Keratinocyte (primary cell): ENCODE measurements around the gene FXYD5. TPM values are rescaled to one million over a fixed set of nuclear protein-coding genes. Genes with fewer than 3 reads are reported as not detected.

Experiments used
- DNase-seq: peaks from one replicate; pipeline ENCODE4 v3.0.0-alpha.2; 2011; ENCODE audit warnings: low read depth, missing footprints, low spot score
- FAIRE-seq: peaks from 2 replicates; lab custom pipeline; 2011; peaks lifted over from hg19 to GRCh38; lab: Jason Lieb, UNC
- H2AFZ ChIP-seq: 2 replicates; pipeline ENCODE4 v1.6.0; 2012; ENCODE audit warnings: low read length, control low read depth, inconsistent platforms; ENCODE audit not compliant: control insufficient read depth
- H3K27ac ChIP-seq: 2 replicates; pipeline ENCODE4 v1.5.1; 2011; ENCODE audit warnings: low read length; ENCODE audit not compliant: control insufficient read depth, insufficient read depth
- H3K27me3 ChIP-seq: 3 replicates; pipeline ENCODE4 v1.6.0; 2011; ENCODE audit warnings: low read length; ENCODE audit not compliant: control insufficient read depth, insufficient read depth; ENCODE audit errors: extremely low read depth
- H3K36me3 ChIP-seq, 2 experiments: 2 replicates in 1 of 2; 3 replicates in 1 of 2; pipeline ENCODE4 v1.5.1; 2011; ENCODE audit warnings: low read length in 2 of 2, mild to moderate bottlenecking in 1 of 2; ENCODE audit not compliant: control insufficient read depth in 2 of 2, insufficient read depth in 2 of 2; ENCODE audit errors: extremely low read depth in 1 of 2
- H3K4me1 ChIP-seq: 3 replicates; pipeline ENCODE4 v1.5.1; 2011; ENCODE audit warnings: low read length; ENCODE audit not compliant: control insufficient read depth, insufficient read depth; ENCODE audit errors: extremely low read depth
- H3K4me2 ChIP-seq: 3 replicates; pipeline ENCODE4 v1.6.0; 2011; ENCODE audit warnings: low read depth, low read length; ENCODE audit not compliant: control insufficient read depth, insufficient read depth; ENCODE audit errors: extremely low read depth
- H3K4me3 ChIP-seq, 3 experiments: fragments of 200-600 bp in 1 of 3; sonication (generic) in 1 of 3; 2 replicates in 2 of 3; 3 replicates in 1 of 3; pipeline ENCODE4 v1.5.1; 2011 to 2016; ENCODE audit warnings: low read length in 3 of 3, mild to moderate bottlenecking in 3 of 3, control low read depth in 2 of 3, inconsistent platforms in 1 of 3, low read depth in 1 of 3, mixed read lengths in 1 of 3, mixed run types in 1 of 3, moderate library complexity in 1 of 3; ENCODE audit not compliant: control insufficient read depth in 2 of 3, insufficient read depth in 2 of 3; ENCODE audit errors: extremely low read depth in 1 of 3
- H3K79me2 ChIP-seq: 2 replicates; pipeline ENCODE4 v1.6.0; 2012; ENCODE audit warnings: low read length; ENCODE audit not compliant: control insufficient read depth, insufficient read depth
- H3K9ac ChIP-seq: 3 replicates; pipeline ENCODE4 v1.6.0; 2011; ENCODE audit warnings: low read length; ENCODE audit not compliant: control insufficient read depth, insufficient read depth; ENCODE audit errors: extremely low read depth
- H3K9me1 ChIP-seq: 3 replicates; pipeline ENCODE4 v1.6.0; 2011; ENCODE audit warnings: low read length; ENCODE audit not compliant: control insufficient read depth, insufficient read depth; ENCODE audit errors: extremely low read depth
- H3K9me3 ChIP-seq: 2 replicates; pipeline ENCODE4 v1.5.1; 2012; ENCODE audit warnings: low read depth, low read length; ENCODE audit not compliant: control insufficient read depth
- H4K20me1 ChIP-seq: 3 replicates; pipeline ENCODE4 v1.6.0; 2011; ENCODE audit warnings: low read length; ENCODE audit not compliant: control insufficient read depth, insufficient read depth; ENCODE audit errors: extremely low read depth
- EZH2 ChIP-seq: IDR thresholded peaks from one replicate; pipeline ENCODE4 v1.6.1; 2012; ENCODE audit warnings: inconsistent platforms, mild to moderate bottlenecking, low read length, moderate library complexity
- dilution Hi-C: fragments of 300-500 bp; cut with MboI; formaldehyde crosslinking; loops from one replicate; pipeline ENCODE4 v1.7.0; 2020; ENCODE audit warnings: low sequenced_read_pairs; ENCODE audit not compliant: extremely low pct_ligation_motif_present
- polyA plus RNA-seq, 5 experiments: library from polyadenylated mRNA; depleted of rRNA in 3 of 5; stranded (reverse) in 3 of 5; stranded (forward) in 1 of 5; unstranded in 1 of 5; fragments of >200 nt; gene quantifications; 1 replicate in 1 of 5; 2 replicates in 3 of 5; 3 replicates in 1 of 5; pipeline versions ENCODE4 v1.2.1 to v1.2.3, GENCODE V29; 2011 to 2012; ENCODE audit warnings: missing spikeins in 2 of 5, low read depth in 1 of 5, low replicate concordance in 1 of 5
- TF ChIP-seq, protein P1 (sequence below), 3 experiments: IDR thresholded peaks in 1 of 3; conservative IDR thresholded peaks in 1 of 3; optimal IDR thresholded peaks in 1 of 3; 2 replicates in 2 of 3; 3 replicates in 1 of 3; pipeline versions ENCODE3 to v1.5.1; 2011; ENCODE audit warnings: low read length in 3 of 3, mild to moderate bottlenecking in 3 of 3, moderate library complexity in 2 of 3, control low read depth in 1 of 3, inconsistent platforms in 1 of 3; ENCODE audit not compliant: insufficient read depth in 2 of 3; ENCODE audit errors: extremely low read depth in 1 of 3

FXYD5 gene
- polyA plus RNA-seq, 1 donor (not counting 4 experiments of a cell fraction or from before 2014, with no cell fraction given) = 122 TPM

DNA sequence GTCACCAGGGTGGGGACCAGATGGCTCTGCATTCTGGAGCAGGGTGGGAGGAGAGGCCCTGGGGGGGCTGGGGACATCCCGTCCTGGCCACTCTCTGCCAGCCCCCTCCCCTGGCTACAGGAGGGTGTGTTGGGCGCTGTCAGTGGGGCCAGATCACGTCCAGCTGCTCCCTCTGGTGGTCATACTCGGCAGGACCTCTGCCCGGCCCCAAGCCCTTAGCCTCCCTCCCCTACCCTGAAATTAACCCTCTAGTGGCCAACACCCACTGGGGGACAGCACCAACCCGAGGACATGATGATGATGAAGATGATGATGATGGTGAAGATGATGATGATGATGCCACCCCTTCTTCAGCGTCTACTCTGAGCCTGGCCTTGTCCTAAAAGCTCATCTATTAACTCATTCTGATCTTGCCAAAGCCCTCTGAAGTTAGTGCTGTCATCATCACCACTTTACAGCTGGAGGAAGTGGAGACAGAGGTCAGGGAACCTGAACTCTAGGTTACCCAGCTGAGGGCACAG, 19.1 kb upstream of the FXYD5 start:
- no peaks in the 10 kb centered on the region for H3K36me3 ChIP-seq
- no peak for DNase-seq
- dilution Hi-C loops = no loop called here
- H2AFZ ChIP-seq = no peak overlapping the region
- no peaks in the 10 kb centered on the region for H4K20me1 ChIP-seq
- no peak overlapping the region for H3K4me2 ChIP-seq
- H3K27ac ChIP-seq = no peak overlapping the region
- H3K9me1 ChIP-seq = no peaks in the 10 kb centered on the region
- no peaks in the 10 kb centered on the region for H3K27me3 ChIP-seq
- no peak overlapping the region for H3K9ac ChIP-seq
- no peak for TF ChIP-seq EZH2
- TF ChIP-seq, protein P1, sequence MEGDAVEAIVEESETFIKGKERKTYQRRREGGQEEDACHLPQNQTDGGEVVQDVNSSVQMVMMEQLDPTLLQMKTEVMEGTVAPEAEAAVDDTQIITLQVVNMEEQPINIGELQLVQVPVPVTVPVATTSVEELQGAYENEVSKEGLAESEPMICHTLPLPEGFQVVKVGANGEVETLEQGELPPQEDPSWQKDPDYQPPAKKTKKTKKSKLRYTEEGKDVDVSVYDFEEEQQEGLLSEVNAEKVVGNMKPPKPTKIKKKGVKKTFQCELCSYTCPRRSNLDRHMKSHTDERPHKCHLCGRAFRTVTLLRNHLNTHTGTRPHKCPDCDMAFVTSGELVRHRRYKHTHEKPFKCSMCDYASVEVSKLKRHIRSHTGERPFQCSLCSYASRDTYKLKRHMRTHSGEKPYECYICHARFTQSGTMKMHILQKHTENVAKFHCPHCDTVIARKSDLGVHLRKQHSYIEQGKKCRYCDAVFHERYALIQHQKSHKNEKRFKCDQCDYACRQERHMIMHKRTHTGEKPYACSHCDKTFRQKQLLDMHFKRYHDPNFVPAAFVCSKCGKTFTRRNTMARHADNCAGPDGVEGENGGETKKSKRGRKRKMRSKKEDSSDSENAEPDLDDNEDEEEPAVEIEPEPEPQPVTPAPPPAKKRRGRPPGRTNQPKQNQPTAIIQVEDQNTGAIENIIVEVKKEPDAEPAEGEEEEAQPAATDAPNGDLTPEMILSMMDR (optimal IDR thresholded peaks at IDR 0.05 in 1 of 3, IDR thresholded peaks at IDR 0.05 in 1 of 3, conservative IDR thresholded peaks at IDR 0.05 in 1 of 3; ENCODE audit: extremely low read depth in 1 of 3, insufficient read depth in 2 of 3, low read length in 3 of 3) = peak; percentile 64 to 93 (median 93)
- no peak overlapping the region for H3K4me3 ChIP-seq
- H3K79me2 ChIP-seq = no peaks in the 10 kb centered on the region
- peak; percentile 46 for FAIRE-seq
- H3K4me1 ChIP-seq = peaks cover 6% of the 10 kb centered on the region
- no peaks in the 10 kb centered on the region for H3K9me3 ChIP-seq

GRCh38 chr19:35136231-35136630, 18.3 kb upstream of the FXYD5 start:
- no peaks in the 10 kb centered on the region for H3K36me3 ChIP-seq
- no peak overlapping the region for H3K4me3 ChIP-seq
- H3K27ac ChIP-seq = no peak overlapping the region
- no peak overlapping the region for H2AFZ ChIP-seq
- peaks cover 9% of the 10 kb centered on the region for H3K4me1 ChIP-seq
- H3K9me1 ChIP-seq = no peaks in the 10 kb centered on the region
- H4K20me1 ChIP-seq = no peaks in the 10 kb centered on the region
- no peaks in the 10 kb centered on the region for H3K79me2 ChIP-seq
- dilution Hi-C loops = no loop called here
- no peak for FAIRE-seq
- TF ChIP-seq, protein P1 (optimal IDR thresholded peaks at IDR 0.05 in 1 of 3, IDR thresholded peaks at IDR 0.05 in 1 of 3, conservative IDR thresholded peaks at IDR 0.05 in 1 of 3; ENCODE audit: extremely low read depth in 1 of 3, insufficient read depth in 2 of 3, low read length in 3 of 3) = no peak
- TF ChIP-seq EZH2 = no peak
- H3K4me2 ChIP-seq = no peak overlapping the region
- H3K9me3 ChIP-seq = no peaks in the 10 kb centered on the region
- no peak for DNase-seq
- no peak overlapping the region for H3K9ac ChIP-seq
- H3K27me3 ChIP-seq = no peaks in the 10 kb centered on the region
